ENCODE measurements around the gene HABP4.

The HABP4 gene

DNA sequence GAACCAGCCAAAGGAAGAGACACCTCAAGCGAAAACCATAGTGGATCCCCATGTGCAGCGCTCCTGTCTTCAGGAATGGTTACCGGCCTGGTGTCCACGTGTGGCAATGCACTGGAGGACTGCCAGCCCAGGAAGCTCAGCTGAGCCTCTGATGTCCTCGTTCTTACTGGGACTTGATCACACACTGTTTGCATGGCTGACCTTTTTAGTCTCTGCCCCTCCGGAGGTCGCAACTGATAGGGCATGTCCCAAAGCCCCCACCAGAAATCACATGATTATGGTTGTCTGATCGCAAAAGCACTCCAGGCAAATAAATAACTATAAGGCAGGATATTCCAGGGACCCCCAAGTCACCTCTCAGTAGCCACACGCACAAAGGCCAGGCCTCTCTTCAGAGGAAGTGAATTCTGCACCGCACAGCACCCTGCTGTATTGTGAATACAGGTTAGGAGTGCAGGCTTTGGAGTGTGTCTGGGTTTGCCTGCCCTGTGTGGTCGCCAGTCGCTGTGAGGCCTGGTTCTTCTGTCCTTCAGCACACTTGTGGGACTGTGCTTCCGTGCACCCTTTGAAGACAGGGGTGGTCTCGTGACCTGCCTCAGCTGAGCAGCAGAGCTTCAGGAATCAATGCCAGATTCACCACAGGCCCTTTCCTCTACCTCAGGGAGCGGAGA is 13.4 kb upstream of the HABP4 start:
- DNase-seq: no peak

DNA sequence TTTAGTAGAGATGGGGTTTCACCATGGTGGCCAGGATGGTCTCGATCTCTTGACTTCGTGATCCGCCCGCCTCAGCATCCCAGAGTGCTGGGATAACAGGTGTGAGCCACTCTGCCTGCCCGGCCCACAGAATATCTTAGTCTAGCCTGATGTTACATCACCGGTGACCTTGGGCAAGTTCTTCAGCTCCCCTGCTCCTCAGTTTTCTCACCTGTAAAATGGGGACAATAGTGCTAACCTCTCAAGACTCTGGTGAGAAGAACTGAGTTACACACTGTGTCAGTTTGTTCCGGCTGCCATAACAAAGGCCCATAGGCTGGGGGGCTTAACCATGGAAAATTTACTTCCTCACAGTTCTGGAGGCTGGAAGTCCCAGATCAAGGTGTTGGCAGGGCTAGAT is 12.5 kb upstream of the HABP4 start:
- no peak for DNase-seq

DNA sequence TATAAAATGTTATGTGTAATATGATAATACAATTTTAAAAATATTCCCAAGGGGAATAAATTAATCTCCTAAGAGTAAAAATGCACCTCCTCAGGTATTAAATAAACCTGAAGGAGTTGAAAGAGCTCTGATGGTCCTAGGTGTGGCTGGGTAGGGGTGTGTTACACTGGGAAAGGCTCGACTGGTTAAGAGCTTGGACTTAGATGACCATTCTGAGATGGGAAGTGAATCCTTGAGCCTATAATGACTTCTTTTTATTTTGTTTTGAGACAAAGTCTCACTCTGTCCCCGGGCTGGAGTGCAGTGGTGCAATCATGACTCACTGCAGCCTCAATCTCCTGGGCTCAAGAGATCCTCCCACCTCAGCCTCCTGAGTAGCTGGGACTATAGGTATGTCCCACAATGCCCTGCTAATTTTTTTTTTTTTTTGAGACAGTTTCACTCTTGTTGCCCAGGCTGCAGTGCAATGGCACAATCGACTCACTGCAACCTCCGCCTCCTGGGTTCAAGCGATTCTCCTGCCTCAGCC is 9.2 kb upstream of the HABP4 start:
- DNase-seq: no peak

- DNase-seq: no peak
Measured at GRCh38 chr9:96441798-96442445, 8.0 kb upstream of the HABP4 start.

DNA sequence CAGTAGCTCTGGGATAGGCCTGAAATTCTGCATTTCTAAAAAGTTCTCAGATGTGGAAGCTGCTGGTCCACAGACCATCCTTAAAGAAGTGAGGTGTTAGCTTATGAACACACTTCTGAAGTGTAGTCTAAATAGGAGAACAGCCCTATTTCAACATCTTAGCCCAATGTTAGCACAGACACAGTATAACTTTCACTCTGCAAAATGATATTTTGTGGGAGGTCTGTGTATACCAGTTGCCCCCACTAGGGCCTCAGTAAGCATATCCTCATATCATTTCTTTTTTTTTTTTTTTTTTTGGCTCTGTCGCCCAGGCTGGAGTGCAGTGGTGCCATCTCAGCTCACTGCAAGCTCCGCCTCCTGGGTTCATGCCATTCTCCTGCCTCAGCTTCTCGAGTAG is 7.5 kb upstream of the HABP4 start:
- no peak for DNase-seq

DNA sequence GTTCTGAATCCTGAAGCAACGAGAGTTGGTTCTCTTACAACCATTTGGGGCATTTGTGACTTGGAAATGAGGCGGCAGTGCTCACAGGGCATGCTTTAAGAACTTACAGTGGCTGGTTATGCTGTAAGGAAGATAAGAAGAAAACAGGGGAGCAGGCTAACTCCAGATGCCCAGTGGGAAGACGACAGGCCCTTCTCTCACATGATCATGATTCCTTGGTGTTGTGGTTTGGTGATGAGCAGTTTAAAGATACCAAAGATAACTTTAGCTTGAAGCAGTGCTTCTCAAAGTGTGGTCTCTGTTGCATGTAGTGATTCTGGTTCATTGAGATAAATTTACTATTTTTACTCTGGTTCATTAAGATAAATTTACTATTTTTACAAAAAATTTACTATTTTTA is 2.6 kb upstream of the HABP4 start:
- no peak for DNase-seq

DNA sequence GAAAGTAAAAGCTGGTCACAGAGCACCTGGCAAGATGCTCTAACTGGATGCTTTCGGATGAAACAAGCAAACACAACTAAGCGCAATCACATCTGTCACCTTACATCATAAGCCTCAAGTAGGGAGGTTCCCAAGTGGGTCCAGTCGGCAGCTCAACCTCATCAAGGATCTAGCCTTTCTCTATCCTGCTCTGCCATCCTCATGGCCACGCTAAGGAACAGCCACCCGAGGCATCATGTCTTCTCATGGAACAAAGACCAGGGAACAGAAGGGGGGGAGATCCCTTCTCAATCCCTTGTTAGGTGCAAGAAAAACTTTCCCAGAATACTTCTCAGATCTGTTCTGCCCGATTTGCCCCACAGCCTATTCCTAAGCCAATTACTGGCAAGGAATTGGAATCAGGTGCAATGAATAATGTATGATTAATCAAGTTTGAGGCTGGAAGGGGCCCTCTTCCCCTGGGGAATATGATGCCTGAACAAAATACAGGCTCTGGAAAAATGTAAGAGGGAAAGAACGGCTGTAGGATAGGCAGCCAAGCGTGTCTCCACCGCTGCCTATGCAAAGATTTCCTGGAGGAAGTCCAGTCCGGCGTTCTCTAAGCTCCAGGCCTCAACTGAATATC is 1.3 kb upstream of the HABP4 start:
- DNase-seq: no peak

DNA sequence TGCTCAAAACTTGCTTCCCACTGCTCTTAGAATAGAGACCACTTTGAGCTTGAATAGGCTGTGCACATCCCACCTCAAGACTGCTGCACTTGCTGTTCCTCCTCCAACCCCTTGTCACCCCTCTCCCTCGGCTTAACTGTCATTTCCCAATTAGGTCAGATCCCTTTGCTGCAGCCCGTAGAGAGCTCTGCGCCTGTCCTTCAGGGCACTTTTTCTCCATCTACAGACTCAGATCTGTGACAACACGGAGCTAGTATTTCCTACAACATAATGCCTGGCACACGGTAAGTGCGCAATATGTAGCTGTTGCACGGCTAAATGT is 485 bp upstream of the HABP4 start:
- no peak for DNase-seq

GRCh38 chr9:96450613-96451528 is 902 bp downstream of the HABP4 start:
- peak; percentile 52 for DNase-seq

GRCh38 chr9:96453625-96454024 is 3.7 kb downstream of the HABP4 start:
- DNase-seq: no peak

DNA sequence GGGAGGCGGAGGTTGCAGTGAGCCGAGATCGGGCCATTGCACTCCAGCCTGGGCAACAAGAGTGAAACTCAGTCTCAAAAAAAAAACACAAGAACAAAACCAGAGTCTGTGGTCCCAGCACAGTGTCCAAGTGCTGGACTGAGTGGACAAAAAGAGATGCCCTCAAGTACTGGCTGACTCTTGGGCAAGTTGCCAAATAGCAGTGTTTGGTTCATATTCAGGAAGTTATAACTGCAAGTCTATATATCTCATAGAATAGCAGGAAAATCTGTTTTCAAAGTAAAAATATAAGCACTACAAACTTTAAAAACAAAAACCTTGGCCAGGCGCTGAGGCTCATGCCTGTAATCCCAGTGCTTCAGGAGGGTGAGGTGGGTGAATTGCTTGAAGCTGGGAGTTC is 7.3 kb downstream of the HABP4 start:
- no peak for DNase-seq

GRCh38 chr9:96458226-96458625 is 8.3 kb downstream of the HABP4 start:
- DNase-seq: no peak

- DNase-seq: no peak
Measured at GRCh38 chr9:96459268-96460007, 9.5 kb downstream of the HABP4 start.

- no peak for DNase-seq
Measured at GRCh38 chr9:96460470-96460869, 10.5 kb downstream of the HABP4 start.

DNA sequence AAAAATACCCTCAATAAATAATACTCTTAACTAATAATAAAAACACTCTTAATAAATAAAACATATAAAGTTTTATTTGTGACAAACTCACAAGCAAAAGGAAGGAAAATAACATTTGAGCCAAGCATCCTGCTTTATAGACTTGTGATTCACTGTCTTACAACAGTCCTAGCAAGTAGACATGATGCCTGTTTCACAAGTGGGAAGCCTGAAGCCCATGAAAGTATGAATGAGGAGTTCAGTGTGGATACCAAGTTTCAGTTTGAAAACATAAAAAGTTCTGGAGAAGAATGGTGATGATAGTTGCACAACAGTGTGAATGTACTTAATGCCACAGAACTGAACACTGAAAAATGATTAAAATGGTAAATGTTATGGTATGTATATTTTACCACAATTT is 10.9 kb downstream of the HABP4 start:
- no peak for DNase-seq

DNA sequence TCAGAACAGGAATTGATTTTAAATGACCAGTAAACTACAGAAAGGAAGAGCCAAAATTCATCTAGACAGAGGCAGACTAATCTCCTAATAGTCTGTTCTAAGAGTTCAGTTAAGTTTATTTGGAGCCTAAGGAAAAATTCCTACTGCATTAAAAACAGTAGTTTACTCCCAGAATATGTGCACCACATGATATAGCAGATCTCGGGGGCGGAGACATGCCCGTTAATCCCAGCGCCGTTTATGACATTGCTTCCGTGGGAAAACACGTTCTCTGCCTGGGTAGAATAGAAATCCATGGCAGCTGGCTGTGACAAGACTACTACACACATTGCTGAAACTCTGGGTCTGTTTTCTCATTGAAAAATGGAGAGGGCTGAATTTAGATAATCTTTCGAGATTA is 11.4 kb downstream of the HABP4 start:
- no peak for DNase-seq

DNA sequence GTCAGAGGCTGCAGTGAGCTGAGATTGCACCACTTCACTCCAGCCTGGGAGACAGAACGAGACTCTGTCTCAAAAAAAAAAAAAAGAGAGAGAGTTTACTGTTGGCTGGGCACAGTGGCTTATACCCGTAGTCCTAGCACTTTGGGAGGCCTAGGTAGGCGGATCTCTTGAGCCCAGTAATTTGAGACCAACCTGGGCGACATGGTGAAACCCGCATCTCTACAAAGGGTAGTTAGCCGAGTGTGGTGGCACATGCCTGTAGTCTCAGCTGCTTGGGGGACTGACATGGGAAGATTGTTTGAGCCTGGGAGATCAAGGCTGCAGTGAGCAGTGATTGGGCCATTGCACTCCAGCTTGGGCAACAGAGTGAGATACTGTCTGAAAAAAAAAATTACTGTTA is 12.6 kb downstream of the HABP4 start:
- DNase-seq: no peak

DNA sequence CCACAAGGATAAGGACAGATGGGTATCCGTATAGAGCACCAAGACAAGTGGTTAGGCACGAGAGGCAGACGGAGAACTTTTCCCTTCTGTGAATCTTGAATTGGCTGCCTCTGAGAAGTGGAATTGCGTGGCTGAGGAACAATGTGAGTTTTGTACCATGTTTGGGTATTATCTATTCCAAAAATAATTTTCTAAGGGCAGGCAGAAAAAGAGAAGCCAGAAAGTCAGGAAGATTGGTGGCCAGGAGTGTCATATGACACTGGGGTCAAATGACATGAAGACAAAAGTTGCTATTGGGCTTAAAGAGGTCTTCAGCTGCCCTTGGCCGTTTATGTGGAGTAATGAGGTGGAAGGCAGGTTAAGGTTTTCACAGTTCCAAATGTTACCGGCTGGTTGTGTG is 14.5 kb downstream of the HABP4 start:
- DNase-seq: no peak

- DNase-seq: no peak
Measured at GRCh38 chr9:96467784-96468183, 17.8 kb downstream of the HABP4 start.

DNA sequence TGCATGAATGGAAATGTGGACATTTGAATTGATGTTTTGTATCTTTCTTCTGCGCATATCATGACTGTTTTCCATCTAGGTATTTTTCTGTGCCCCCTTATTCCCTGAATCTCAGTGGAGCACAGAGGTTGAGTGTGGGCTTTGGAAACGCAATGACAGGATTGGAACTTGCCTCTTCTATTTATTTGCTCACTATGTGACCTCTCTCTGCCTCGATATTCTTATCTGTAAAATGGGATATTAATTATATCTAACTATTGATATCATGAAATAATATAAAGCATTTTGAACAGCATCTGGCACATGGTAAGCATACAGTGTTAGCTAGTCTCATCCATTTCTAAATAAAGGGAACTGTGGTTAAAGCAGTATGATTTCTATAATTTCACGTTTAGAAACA is 26.0 kb downstream of the HABP4 start:
- no peak for DNase-seq

DNA sequence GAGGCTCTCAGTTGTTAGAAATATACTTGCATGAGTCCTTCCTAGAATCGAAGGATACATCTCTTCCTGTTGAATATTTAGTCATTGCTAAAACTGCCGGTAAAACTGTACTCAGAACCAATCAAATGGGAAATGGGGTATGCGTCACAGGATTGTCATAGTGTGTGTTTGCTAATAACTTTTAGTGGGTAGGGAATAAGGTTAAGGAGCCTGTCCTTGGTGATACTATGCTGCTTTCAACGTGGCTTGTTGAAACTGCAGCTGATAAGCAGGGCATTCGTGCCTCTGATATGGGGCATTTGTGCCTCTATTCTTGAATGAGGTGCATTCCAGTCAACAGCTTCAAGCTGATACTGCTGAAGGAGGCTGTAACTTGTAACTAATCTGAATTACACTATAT is 26.6 kb downstream of the HABP4 start:
- DNase-seq: no peak

- no peak for DNase-seq
Measured at GRCh38 chr9:96478829-96479371, 28.9 kb downstream of the HABP4 start.

All from CD4-positive, alpha-beta T cell treated with Interferon gamma for 1 hour (primary cell).